Left lung (tissue), 10 donors: ENCODE results near the gene ITGA3. TPM values are rescaled to one million over a fixed set of nuclear protein-coding genes. Genes with fewer than 3 reads are reported as not detected.

ENCODE experiments used
- ATAC-seq: fragments of 200-7000 bp; cut with Tn5 transposase; one replicate; pipeline ENCODE4 v1.9.1; 2020; ENCODE audit warnings: moderate library complexity
- DNase-seq, 4 donors: peaks; one replicate each; pipeline ENCODE4 v3.0.0-alpha.2; 2013 to 2020
- H3K27ac ChIP-seq, 2 donors: fragments of 200-600 bp; sonication (generic) in 1 of 2; one replicate each; pipeline versions ENCODE4 v1.5.0 to v1.8.0; 2020 to 2021
- H3K27me3 ChIP-seq, 2 donors: fragments of 200-600 bp; sonication (generic) in 1 of 2; one replicate each; pipeline versions ENCODE4 v1.5.0 to v1.8.0; 2020 to 2021
- H3K36me3 ChIP-seq, 2 donors: fragments of 200-600 bp; sonication (generic) in 1 of 2; one replicate each; pipeline versions ENCODE4 v1.5.0 to v1.8.0; 2020 to 2021
- H3K4me1 ChIP-seq, 2 donors: fragments of 200-600 bp; one replicate each; pipeline ENCODE4 v1.8.0; 2021
- H3K4me3 ChIP-seq, 2 donors: fragments of 200-600 bp; sonication (generic) in 1 of 2; one replicate each; pipeline versions ENCODE4 v1.5.0 to v1.8.0; 2020 to 2021; ENCODE audit warnings: mild to moderate bottlenecking in 1 of 2
- H3K9me3 ChIP-seq, 2 donors: fragments of 200-600 bp; sonication (generic) in 1 of 2; one replicate each; pipeline versions ENCODE4 v1.5.0 to v1.8.0; 2020 to 2021
- intact Hi-C, 2 donors: fragments of 100-400 bp; cut with DNase I; formaldehyde crosslinking; loops; one replicate each; pipeline versions ENCODE4 v1.11.2 to v1.14.2; 2022
- polyA plus RNA-seq, 6 donors: library from polyadenylated mRNA; unstranded; fragments of 120-200 nt; gene quantifications; one replicate each; pipeline ENCODE4 v1.2.1, GENCODE V29; 2013; ENCODE audit not compliant: insufficient read length in 6 of 6
- total RNA-seq, 2 donors: library from RNA; stranded (reverse); fragmentation: NEBNext Ultra II Directional; extraction: Animal tissue kit (Norgen Biotek cat#: 25700); gene quantifications; one replicate each; pipeline ENCODE4 v1.2.1, GENCODE V29; 2021
- TF ChIP-seq, protein P1 (sequence below), 2 donors: fragments of 200-600 bp; sonication (generic) in 1 of 2; IDR thresholded peaks; one replicate each; pipeline versions ENCODE4 v1.5.0 to v1.8.0; 2021; ENCODE audit warnings: antibody characterized with exemption in 2 of 2
- donor health status: DM: no; HTN: yes; CAD: no.
- donor health status: DM: no; HTN: no; CAD: no.

The ITGA3 gene
- total and polyA plus RNA-seq, 8 donors, result 43.0 to 311 (median 56.5) TPM

DNA sequence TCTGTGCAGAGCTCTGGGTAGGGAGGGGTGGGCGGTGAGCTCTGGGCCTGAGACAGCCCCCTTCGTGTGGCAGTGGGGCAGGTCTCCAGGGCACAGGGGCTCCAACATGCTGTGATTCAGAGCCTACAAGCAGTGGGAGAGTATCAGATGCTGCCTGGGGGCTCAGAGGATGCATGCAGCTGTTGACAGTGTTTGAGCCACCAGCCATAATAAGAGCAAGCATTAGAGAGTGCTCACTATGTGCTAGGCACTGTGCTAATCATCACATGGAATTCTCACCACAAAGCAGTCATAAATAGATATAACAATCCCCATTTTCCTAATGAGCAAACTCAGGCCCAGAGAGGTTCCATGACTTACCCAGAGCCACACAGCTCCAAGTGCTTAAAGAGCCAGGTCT is 47.3 kb downstream of the ITGA3 start:
- Histone ChIP-seq H3K4me1 (peaks cover 0 to 13% of the 10 kb centered on the region in 2 donors), H3K9me3 (no peaks in the 10 kb centered on the region), H3K27ac (no peak overlapping the region), H3K27me3 (no peaks in the 10 kb centered on the region), H3K4me3 (no peak overlapping the region), H3K36me3 (peaks cover 0 to 25% of the 10 kb centered on the region in 2 donors)
- ATAC-seq (no peak), DNase-seq (no peak)
- TF ChIP-seq, protein P1, sequence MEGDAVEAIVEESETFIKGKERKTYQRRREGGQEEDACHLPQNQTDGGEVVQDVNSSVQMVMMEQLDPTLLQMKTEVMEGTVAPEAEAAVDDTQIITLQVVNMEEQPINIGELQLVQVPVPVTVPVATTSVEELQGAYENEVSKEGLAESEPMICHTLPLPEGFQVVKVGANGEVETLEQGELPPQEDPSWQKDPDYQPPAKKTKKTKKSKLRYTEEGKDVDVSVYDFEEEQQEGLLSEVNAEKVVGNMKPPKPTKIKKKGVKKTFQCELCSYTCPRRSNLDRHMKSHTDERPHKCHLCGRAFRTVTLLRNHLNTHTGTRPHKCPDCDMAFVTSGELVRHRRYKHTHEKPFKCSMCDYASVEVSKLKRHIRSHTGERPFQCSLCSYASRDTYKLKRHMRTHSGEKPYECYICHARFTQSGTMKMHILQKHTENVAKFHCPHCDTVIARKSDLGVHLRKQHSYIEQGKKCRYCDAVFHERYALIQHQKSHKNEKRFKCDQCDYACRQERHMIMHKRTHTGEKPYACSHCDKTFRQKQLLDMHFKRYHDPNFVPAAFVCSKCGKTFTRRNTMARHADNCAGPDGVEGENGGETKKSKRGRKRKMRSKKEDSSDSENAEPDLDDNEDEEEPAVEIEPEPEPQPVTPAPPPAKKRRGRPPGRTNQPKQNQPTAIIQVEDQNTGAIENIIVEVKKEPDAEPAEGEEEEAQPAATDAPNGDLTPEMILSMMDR (IDR thresholded peaks at IDR 0.05), result no peak
- intact Hi-C loops, result no loop called here

DNA sequence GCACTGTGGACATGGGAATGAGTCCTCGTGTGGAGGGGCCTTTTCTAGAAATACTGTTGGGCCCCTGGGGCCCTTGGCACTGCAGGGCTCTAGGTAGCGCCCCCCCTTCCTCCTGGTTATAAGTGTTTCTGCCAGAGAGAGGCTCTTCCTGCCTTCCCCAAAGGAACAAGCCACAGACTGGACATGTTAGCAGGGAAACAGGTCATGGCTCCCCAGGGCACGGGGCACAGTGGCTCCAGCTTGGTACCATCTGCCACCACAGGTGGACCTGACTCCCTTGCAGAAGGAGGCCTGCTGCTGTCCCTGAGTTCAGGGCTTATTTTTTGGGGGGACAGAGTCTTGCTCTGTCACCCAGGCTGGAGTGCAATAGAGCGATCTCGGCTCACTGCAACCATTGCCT is 48.0 kb downstream of the ITGA3 start:
- Histone ChIP-seq H3K27ac (no peak overlapping the region), H3K4me1 (peaks cover 0 to 13% of the 10 kb centered on the region in 2 donors), H3K4me3 (no peak overlapping the region), H3K27me3 (no peaks in the 10 kb centered on the region), H3K36me3 (peaks cover 0 to 29% of the 10 kb centered on the region in 2 donors), H3K9me3 (no peaks in the 10 kb centered on the region)
- ATAC-seq (no peak), DNase-seq (no peak)
- TF ChIP-seq, protein P1 (IDR thresholded peaks at IDR 0.05), result no peak
- intact Hi-C loops, result no loop called here

DNA sequence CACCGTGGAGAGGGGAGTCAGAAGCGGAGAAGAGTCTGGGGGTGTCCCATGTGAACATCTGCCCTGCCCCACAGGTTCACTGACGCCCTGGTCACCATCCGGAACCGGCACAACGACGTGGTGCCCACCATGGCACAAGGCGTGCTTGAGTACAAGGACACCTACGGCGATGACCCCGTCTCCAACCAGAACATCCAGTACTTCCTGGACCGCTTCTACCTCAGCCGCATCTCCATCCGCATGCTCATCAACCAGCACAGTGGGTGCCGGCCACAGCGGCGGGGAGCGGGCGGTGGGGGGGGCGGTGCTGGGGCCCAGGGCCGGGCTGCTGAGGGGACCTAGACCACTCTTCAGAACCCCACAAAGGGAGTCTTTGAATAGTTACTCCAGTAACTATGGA is 49.9 kb downstream of the ITGA3 start:
- no peaks in the 10 kb centered on the region for H3K27me3 ChIP-seq
- no peak overlapping the region for H3K4me3 ChIP-seq
- H3K4me1 ChIP-seq, result peaks cover 0 to 13% of the 10 kb centered on the region in 2 donors
- TF ChIP-seq, protein P1 (IDR thresholded peaks at IDR 0.05), result no peak
- ATAC-seq (no peak), DNase-seq (no peak)
- no peak overlapping the region for H3K27ac ChIP-seq
- intact Hi-C loops, result no loop called here
- no peaks in the 10 kb centered on the region for H3K9me3 ChIP-seq
- peaks cover 0 to 43% of the 10 kb centered on the region in 2 donors for H3K36me3 ChIP-seq

DNA sequence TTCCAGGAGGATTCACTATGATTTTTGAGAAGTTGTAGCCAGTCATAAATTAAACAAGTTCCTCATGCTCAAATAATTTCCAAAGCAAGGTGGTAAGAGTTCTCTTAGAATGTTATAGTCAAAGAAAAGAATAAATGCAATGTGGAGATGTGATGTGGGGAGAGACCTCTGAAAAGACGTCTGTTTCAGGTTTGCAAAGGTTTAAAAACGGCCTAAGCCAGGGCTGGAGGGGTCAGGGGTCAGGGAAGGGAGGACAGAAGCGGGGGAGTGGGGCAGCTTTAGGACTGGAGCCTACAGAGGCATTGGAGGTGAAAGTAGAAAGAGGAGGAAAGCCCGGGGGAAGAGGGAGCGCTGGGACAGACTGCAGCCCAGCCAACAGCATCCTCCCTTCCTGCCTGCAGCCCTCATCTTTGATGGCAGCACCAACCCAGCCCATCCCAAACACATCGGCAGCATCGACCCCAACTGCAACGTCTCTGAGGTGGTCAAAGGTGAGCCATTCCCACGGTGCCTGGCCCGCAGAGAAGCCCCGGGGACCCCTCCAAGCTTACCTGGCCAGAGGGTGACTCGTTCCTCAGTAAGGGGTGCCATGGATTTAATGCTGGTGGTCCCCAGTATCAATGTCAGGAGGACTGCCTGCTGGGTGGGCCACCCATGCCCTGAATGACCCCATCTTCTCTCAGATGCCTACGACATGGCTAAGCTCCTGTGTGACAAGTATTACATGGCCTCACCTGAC is 50.7 kb downstream of the ITGA3 start:
- no peak overlapping the region for H3K27ac ChIP-seq
- DNase-seq, result no peak
- H3K36me3 ChIP-seq, result peaks cover 0 to 43% of the 10 kb centered on the region in 2 donors
- no peaks in the 10 kb centered on the region for H3K27me3 ChIP-seq
- no peak for ATAC-seq
- TF ChIP-seq, protein P1 (IDR thresholded peaks at IDR 0.05), result no peak
- no peak overlapping the region for H3K4me3 ChIP-seq
- no peaks in the 10 kb centered on the region for H3K9me3 ChIP-seq
- intact Hi-C loops, result no loop called here
- peaks cover 2 to 10% of the 10 kb centered on the region in 2 donors for H3K4me1 ChIP-seq

DNA sequence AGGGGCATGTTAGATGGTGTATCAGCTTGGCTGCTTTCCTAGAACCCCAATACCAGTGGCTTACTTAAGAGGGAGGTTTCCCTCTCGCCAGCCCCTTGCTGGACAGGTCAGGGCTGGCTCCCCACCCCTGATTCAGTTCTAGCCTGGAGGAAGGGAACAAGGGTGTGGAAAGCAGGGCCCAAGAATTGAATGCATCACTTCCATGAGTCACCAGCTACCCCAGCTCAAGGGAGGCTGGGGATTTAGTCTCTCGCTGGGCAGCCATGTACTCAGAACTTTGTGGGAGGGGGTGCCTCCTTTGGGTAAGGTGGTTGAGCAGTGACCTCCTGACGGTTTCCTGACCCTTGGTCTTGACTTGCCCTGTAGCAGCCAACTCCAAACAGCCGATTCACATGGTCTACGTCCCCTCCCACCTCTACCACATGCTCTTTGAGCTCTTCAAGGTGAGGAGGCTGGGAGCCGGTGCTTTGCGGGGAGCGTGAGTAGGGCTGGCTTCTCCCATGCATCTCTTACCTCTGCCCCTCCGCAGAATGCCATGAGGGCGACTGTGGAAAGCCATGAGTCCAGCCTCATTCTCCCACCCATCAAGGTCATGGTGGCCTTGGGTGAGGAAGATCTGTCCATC is 52.0 kb downstream of the ITGA3 start:
- Histone ChIP-seq H3K36me3 (peaks cover 0 to 43% of the 10 kb centered on the region in 2 donors), H3K27ac (no peak overlapping the region), H3K9me3 (no peaks in the 10 kb centered on the region), H3K27me3 (no peaks in the 10 kb centered on the region), H3K4me1 (peaks cover 5 to 7% of the 10 kb centered on the region in 2 donors), H3K4me3 (no peak overlapping the region)
- DNase-seq (no peak), ATAC-seq (no peak)
- TF ChIP-seq, protein P1 (IDR thresholded peaks at IDR 0.05), result no peak
- intact Hi-C loops, result no loop called here
